Stomach smooth muscle (tissue), 2 donors: ENCODE measurements around the gene PMEPA1.

Experiments
- H3K27ac ChIP-seq: one replicate; pipeline ENCODE4 v1.7.0; 2013; ENCODE audit warnings: mild to moderate bottlenecking, low read length, inconsistent platforms
- H3K27me3 ChIP-seq, 2 donors: one replicate each; pipeline ENCODE4 v1.7.0; 2013; ENCODE audit warnings: low read length in 2 of 2; ENCODE audit not compliant: insufficient read depth in 2 of 2, control insufficient read depth in 1 of 2
- H3K36me3 ChIP-seq, 2 donors: one replicate each; pipeline ENCODE4 v1.7.0; 2013; ENCODE audit warnings: low read length in 2 of 2; ENCODE audit not compliant: control insufficient read depth in 2 of 2, insufficient read depth in 2 of 2
- H3K4me1 ChIP-seq: one replicate; pipeline ENCODE4 v1.7.0; 2013; ENCODE audit warnings: low read length; ENCODE audit not compliant: control insufficient read depth, insufficient read depth
- H3K4me3 ChIP-seq, 2 donors: one replicate each; pipeline ENCODE4 v1.7.0; 2013; ENCODE audit warnings: low read length in 2 of 2
- H3K9ac ChIP-seq, 2 donors: one replicate each; pipeline ENCODE4 v1.7.0; 2013; ENCODE audit warnings: low read length in 2 of 2, mild to moderate bottlenecking in 1 of 2
- H3K9me3 ChIP-seq, 2 donors: one replicate each; pipeline ENCODE4 v1.7.0; 2013; ENCODE audit warnings: low read length in 2 of 2; ENCODE audit not compliant: control insufficient read depth in 2 of 2
- donor health status: healthy.
- donor health status: Pancreatic carcinoma.

Gene PMEPA1

GRCh38 chr20:57628047-57628961, 81.5 kb downstream of the PMEPA1 start:
- Histone ChIP-seq H3K9me3 (peaks cover 5 to 6% of the 10 kb centered on the region in 2 donors), H3K9ac (peak overlapping the region; percentile 36 to 40), H3K36me3 (no peaks in the 10 kb centered on the region), H3K4me3 (peak overlapping the region in 1 of 2 donors; percentile 57), H3K4me1 (peaks cover 13% of the 10 kb centered on the region), H3K27me3 (peaks cover 3% of the 10 kb centered on the region in 2 donors), H3K27ac (peak overlapping the region; percentile 11)

- Histone ChIP-seq H3K9ac (peak overlapping the region in 1 of 2 donors; percentile 40), H3K36me3 (no peaks in the 10 kb centered on the region), H3K27me3 (peaks cover 3 to 7% of the 10 kb centered on the region in 2 donors), H3K4me3 (no peak overlapping the region), H3K27ac (peak overlapping the region; percentile 46), H3K9me3 (peaks cover 5 to 6% of the 10 kb centered on the region in 2 donors), H3K4me1 (peaks cover 13% of the 10 kb centered on the region)
Observed at GRCh38 chr20:57627339-57627738, 82.5 kb downstream of the PMEPA1 start.

GRCh38 chr20:57625978-57626377, 83.8 kb downstream of the PMEPA1 start:
- Histone ChIP-seq H3K36me3 (no peaks in the 10 kb centered on the region), H3K9me3 (peaks cover 5 to 6% of the 10 kb centered on the region in 2 donors), H3K27ac (no peak overlapping the region)

GRCh38 chr20:57625181-57625958, 84.4 kb downstream of the PMEPA1 start:
- Histone ChIP-seq H3K27ac (no peak overlapping the region), H3K9ac (no peak overlapping the region), H3K9me3 (peaks cover 5 to 6% of the 10 kb centered on the region in 2 donors), H3K27me3 (peaks cover 0 to 11% of the 10 kb centered on the region in 2 donors), H3K4me1 (peaks cover 13% of the 10 kb centered on the region), H3K36me3 (no peaks in the 10 kb centered on the region), H3K4me3 (no peak overlapping the region)

More at GRCh38 chr20:57625978-57626377, 83.8 kb downstream of the PMEPA1 start:
- Histone ChIP-seq H3K9ac (no peak overlapping the region), H3K4me1 (peaks cover 13% of the 10 kb centered on the region), H3K27me3 (peaks cover 0 to 11% of the 10 kb centered on the region in 2 donors), H3K4me3 (no peak overlapping the region)

- Histone ChIP-seq H3K27ac (no peak overlapping the region), H3K4me1 (peaks cover 13% of the 10 kb centered on the region), H3K4me3 (no peak overlapping the region), H3K9ac (no peak overlapping the region), H3K27me3 (peaks cover 0 to 11% of the 10 kb centered on the region in 2 donors), H3K36me3 (no peaks in the 10 kb centered on the region), H3K9me3 (peaks cover 5 to 6% of the 10 kb centered on the region in 2 donors)
Observed at GRCh38 chr20:57624124-57624523, 85.7 kb downstream of the PMEPA1 start.

GRCh38 chr20:57622579-57623381, 87.0 kb downstream of the PMEPA1 start:
- Histone ChIP-seq H3K27ac (no peak overlapping the region), H3K9ac (no peak overlapping the region), H3K4me3 (no peak overlapping the region), H3K4me1 (peaks cover 9% of the 10 kb centered on the region), H3K27me3 (peaks cover 0 to 11% of the 10 kb centered on the region in 2 donors), H3K36me3 (no peaks in the 10 kb centered on the region), H3K9me3 (peaks cover 5 to 6% of the 10 kb centered on the region in 2 donors)

- H3K27me3 ChIP-seq, result peaks cover 0 to 11% of the 10 kb centered on the region in 2 donors
- H3K4me1 ChIP-seq, result peaks cover 3% of the 10 kb centered on the region
- H3K9me3 ChIP-seq, result peaks cover 5 to 6% of the 10 kb centered on the region in 2 donors
- no peaks in the 10 kb centered on the region for H3K36me3 ChIP-seq
- no peak overlapping the region for H3K4me3 ChIP-seq
- H3K27ac ChIP-seq, result no peak overlapping the region
- H3K9ac ChIP-seq, result no peak overlapping the region
Observed at GRCh38 chr20:57622201-57622570, 87.6 kb downstream of the PMEPA1 start.

- H3K9me3 ChIP-seq, result peaks cover 5 to 6% of the 10 kb centered on the region in 2 donors
- no peaks in the 10 kb centered on the region for H3K4me1 ChIP-seq
- peaks cover 0 to 11% of the 10 kb centered on the region in 2 donors for H3K27me3 ChIP-seq
- H3K27ac ChIP-seq, result no peak overlapping the region
- no peak overlapping the region for H3K9ac ChIP-seq
- H3K4me3 ChIP-seq, result no peak overlapping the region
- H3K36me3 ChIP-seq, result no peaks in the 10 kb centered on the region
Observed at GRCh38 chr20:57621421-57622200, 88.2 kb downstream of the PMEPA1 start.

- no peak overlapping the region for H3K4me3 ChIP-seq
- no peak overlapping the region for H3K9ac ChIP-seq
- H3K27me3 ChIP-seq, result peaks cover 0 to 11% of the 10 kb centered on the region in 2 donors
- no peaks in the 10 kb centered on the region for H3K4me1 ChIP-seq
- H3K27ac ChIP-seq, result no peak overlapping the region
- H3K36me3 ChIP-seq, result no peaks in the 10 kb centered on the region
- peaks cover 5 to 6% of the 10 kb centered on the region in 2 donors for H3K9me3 ChIP-seq
Observed at GRCh38 chr20:57620999-57621398, 88.8 kb downstream of the PMEPA1 start.
